Heart right ventricle (tissue), 16 donors: ENCODE data around the gene ARAP1. TPM values are rescaled to one million over a fixed set of nuclear protein-coding genes. Genes with fewer than 3 reads are reported as not detected.

Experiments used
- ATAC-seq, 8 donors: fragments of 200-7000 bp; cut with Tn5 transposase; one replicate each; pipeline ENCODE4 v1.9.1; 2020; ENCODE audit warnings: mild to moderate bottlenecking in 8 of 8, moderate library complexity in 8 of 8, moderate number of reproducible peaks in 1 of 8
- DNase-seq, 2 donors: peaks; one replicate each; pipeline ENCODE4 v3.0.0-alpha.2; 2020
- H3K27ac ChIP-seq, 10 donors: fragments of 200-600 bp; sonication (generic) in 2 of 10; one replicate each; pipeline versions ENCODE4 v1.5.0 to v1.8.0; 2020 to 2022; ENCODE audit warnings: mild to moderate bottlenecking in 3 of 10
- H3K27me3 ChIP-seq, 7 donors: fragments of 200-600 bp; one replicate each; pipeline ENCODE4 v1.8.0; 2021 to 2022; ENCODE audit warnings: mild to moderate bottlenecking in 2 of 7
- H3K36me3 ChIP-seq, 9 donors: fragments of 200-600 bp; sonication (generic) in 1 of 9; one replicate each; pipeline versions ENCODE4 v1.5.0 to v1.8.0; 2020 to 2022; ENCODE audit warnings: mild to moderate bottlenecking in 2 of 9
- H3K4me1 ChIP-seq, 9 donors: fragments of 200-600 bp; sonication (generic) in 1 of 9; one replicate each; pipeline versions ENCODE4 v1.5.0 to v1.8.0; 2020 to 2022; ENCODE audit warnings: mild to moderate bottlenecking in 4 of 9
- H3K4me3 ChIP-seq, 10 donors: fragments of 200-600 bp; sonication (generic) in 2 of 10; one replicate each; pipeline versions ENCODE4 v1.5.0 to v1.8.0; 2020 to 2022; ENCODE audit warnings: mild to moderate bottlenecking in 7 of 10, moderate library complexity in 2 of 10
- H3K9me3 ChIP-seq, 11 donors: fragments of 200-600 bp in 10 of 11; sonication (generic) in 2 of 11; one replicate each; pipeline versions ENCODE4 v1.5.0 to v1.8.0; 2013 to 2022; ENCODE audit warnings: mild to moderate bottlenecking in 2 of 11, control low read depth in 1 of 11, moderate library complexity in 1 of 11
- CTCF ChIP-seq, 9 donors: fragments of 200-600 bp; sonication (generic) in 2 of 9; IDR thresholded peaks; one replicate each; pipeline versions ENCODE4 v1.5.0 to v1.8.0; 2021 to 2022; ENCODE audit warnings: antibody characterized with exemption in 9 of 9, mild to moderate bottlenecking in 5 of 9, moderate library complexity in 1 of 9
- WGBS, 2 donors: extraction: QIAGEN DNeasy Blood & Tissue Kit; methylation state at CpG; one replicate each; pipeline ENCODE4 v1.1.7; 2013; ENCODE audit warnings: inconsistent platforms in 1 of 2; 5-methylcytosine and 5-hydroxymethylcytosine counted together
- intact Hi-C, 10 donors: fragments of 100-400 bp; cut with DNase I; formaldehyde crosslinking; loops; one replicate each; pipeline versions ENCODE4 v1.11.1 to v1.14.2; 2022
- polyA plus RNA-seq, 2 donors: library from polyadenylated mRNA; stranded (reverse); fragments of 200-250 nt; gene quantifications; one replicate each; pipeline ENCODE4 v1.2.3, GENCODE V29; 2013
- total RNA-seq, 10 donors: library from RNA; stranded (reverse); fragmentation: NEBNext Ultra II Directional in 3 of 10; extraction: Animal tissue kit (Norgen Biotek cat#: 25700) in 3 of 10; gene quantifications; one replicate each; pipeline versions ENCODE4 v1.2.1 to v1.2.4, GENCODE V29; 2021 to 2023
- donor health status: Arrhythmogenic right ventricular cardiomyopathy.
- donor health status: ischemic (EF 13 %, LVEDD 7.1; RV severe dilation, severe dysfunction).
- donor health status: healthy with polysubstance abuse.
- donor health status: DM: no; HTN: yes; CAD: no.
- donor health status: DM: no; HTN: no; CAD: no.
- donor health status: ischemic (EF 25% LVEDD 6.9; RV normal size, moderate dysfunction).
- donor health status: ischemic (EF 25% LVEDD 5.7; RV mildly dilated, moderate dysfunction).
- donor health status: healthy.
- donor health status: DM: yes; HTN: yes; CAD: no.
- donor health status: Ischemic cardiomyopathy.
- donor health status: ischemic (EF 35%, LVEDD 5.7; RV mildly dilated, moderate dysfunction).
- donor health status: nonischemic (EF 11% LVEDD 7.7; RV severe dilation, severe dysfunction).
- donor health status: DM: yes; HTN: yes; CAD: no.
- donor health status: PGD.
- donor health status: ischemic (EF 29% LVEDD 5.4; RV normal size, mild dysfunction).
- donor health status: nonischemic (EF 23%, LVEDD 6.1; RV moderate dilation, normal function).

Gene ARAP1
- total and polyA plus RNA-seq, 12 donors, result 30.4 to 68.3 (median 40.8) TPM

- WGBS, 2 donors, result 0 to 1% methylated on average over 10 of the region's 10 CpGs
- no peaks in the 10 kb centered on the region for H3K9me3 ChIP-seq
- H3K4me1 ChIP-seq, result peaks cover 23 to 84% (median 62%) of the 10 kb centered on the region in 9 donors
- H3K27me3 ChIP-seq, result no peaks in the 10 kb centered on the region
- intact Hi-C loops, result loop anchor here in 8 of 10 donors (1.0 to 10.0 kb wide), 10 partner anchors 63 to 563 kb away; partner anchors contain the start of genes STARD10 (in 2 of the 8) and ATG16L2 (in 1 of the 8)
- TF ChIP-seq CTCF (IDR thresholded peaks at IDR 0.05), result no peak
- DNase-seq, result peak; percentile 84 to 94
- H3K4me3 ChIP-seq, result peak overlapping the region; percentile 62 to 88 (median 72)
- peak overlapping the region; percentile 87 to 99 (median 93) for H3K27ac ChIP-seq
- H3K36me3 ChIP-seq, result peaks cover 0 to 49% (median 0%) of the 10 kb centered on the region in 9 donors
- ATAC-seq, result peak; percentile 76 to 88 (median 82)
Observed at GRCh38 chr11:72722050-72722748, 30.0 kb downstream of the ARAP1 start.

GRCh38 chr11:72721689-72722049, 30.5 kb downstream of the ARAP1 start:
- Histone ChIP-seq H3K4me1 (peaks cover 23 to 87% (median 68%) of the 10 kb centered on the region in 9 donors), H3K27me3 (no peaks in the 10 kb centered on the region), H3K4me3 (peak overlapping the region; percentile 62 to 88 (median 72)), H3K36me3 (peaks cover 0 to 51% (median 0%) of the 10 kb centered on the region in 9 donors), H3K9me3 (no peaks in the 10 kb centered on the region), H3K27ac (peak overlapping the region; percentile 87 to 99 (median 93))
- ATAC-seq (peak in 6 of 8 donors; percentile 10 to 40 (median 32)), DNase-seq (no peak)
- 1% methylated on average over 13 of the region's 13 CpGs for WGBS, 2 donors
- intact Hi-C loops, result loop anchor here in 8 of 10 donors (1.0 to 10.0 kb wide), 10 partner anchors 63 to 563 kb away; partner anchors contain the start of genes STARD10 (in 2 of the 8) and ATG16L2 (in 1 of the 8)
- TF ChIP-seq CTCF (IDR thresholded peaks at IDR 0.05), result no peak

GRCh38 chr11:72721276-72721675, 30.9 kb downstream of the ARAP1 start:
- Histone ChIP-seq H3K9me3 (no peaks in the 10 kb centered on the region), H3K4me3 (peak overlapping the region; percentile 62 to 88 (median 72)), H3K36me3 (peaks cover 0 to 51% (median 0%) of the 10 kb centered on the region in 9 donors), H3K27me3 (no peaks in the 10 kb centered on the region), H3K27ac (peak overlapping the region; percentile 87 to 99 (median 93)), H3K4me1 (peaks cover 23 to 91% (median 70%) of the 10 kb centered on the region in 9 donors)
- TF ChIP-seq CTCF (IDR thresholded peaks at IDR 0.05), result no peak
- 9 to 16% methylated on average over 3 of the region's 3 CpGs for WGBS, 2 donors
- intact Hi-C loops, result loop anchor here in 8 of 10 donors (5.0 to 10.0 kb wide), 7 partner anchors 64 to 564 kb away; partner anchors contain the start of genes ATG16L2 (in 1 of the 8) and STARD10 (in 1 of the 8)
- no peak for DNase-seq
- no peak for ATAC-seq

DNA sequence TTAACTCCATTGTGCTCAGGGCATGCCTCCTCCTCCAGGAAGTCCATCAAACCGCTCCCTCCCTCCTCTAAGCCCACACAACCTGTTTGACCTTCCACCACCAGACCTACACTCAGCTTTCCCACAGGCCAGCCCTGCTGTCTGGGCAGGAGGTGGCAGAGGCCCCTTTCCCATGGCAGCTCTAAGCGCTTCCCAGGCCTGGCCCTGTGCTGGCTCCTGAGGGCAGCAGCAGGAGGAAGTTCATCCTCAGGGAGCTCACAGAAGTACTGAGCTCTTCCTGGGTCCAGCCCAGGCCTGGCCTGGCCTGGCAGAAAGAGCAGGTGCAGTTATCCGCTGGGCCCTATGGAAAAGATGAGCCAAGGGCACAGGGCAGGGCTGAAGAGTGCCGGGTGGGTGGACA, 31.4 kb downstream of the ARAP1 start:
- Histone ChIP-seq H3K27ac (peak overlapping the region; percentile 87 to 99 (median 93)), H3K4me3 (peak overlapping the region; percentile 62 to 88 (median 72)), H3K4me1 (peaks cover 23 to 94% (median 70%) of the 10 kb centered on the region in 9 donors), H3K9me3 (no peaks in the 10 kb centered on the region), H3K27me3 (no peaks in the 10 kb centered on the region), H3K36me3 (peaks cover 0 to 52% (median 0%) of the 10 kb centered on the region in 9 donors)
- intact Hi-C loops, result loop anchor here in 8 of 10 donors (5.0 to 10.0 kb wide), 7 partner anchors 64 to 564 kb away; partner anchors contain the start of genes ATG16L2 (in 1 of the 8) and STARD10 (in 1 of the 8)
- DNase-seq (no peak), ATAC-seq (peak in 5 of 8 donors; percentile 0 to 5 (median 3))
- TF ChIP-seq CTCF (IDR thresholded peaks at IDR 0.05), result no peak
- WGBS, 2 donors, result 48 to 61% methylated on average over 4 of the region's 4 CpGs
